Endothelial cell of umbilical vein (primary cell): ENCODE results near the gene KRTAP5-1. TPM values are rescaled to one million over a fixed set of nuclear protein-coding genes. Genes with fewer than 3 reads are reported as not detected.

Source experiments
- BruUV-seq: library from RNA; stranded (reverse); fragments of 400-500 nt; replicated peaks from 2 replicates; lab custom pipeline; 2021; lab: Mats Ljungman, UMichigan
- CTCF ChIA-PET: fragments of 300-600, 350-600 bp; sonication (Branson Sonifier 250); formaldehyde crosslinking; loops from one replicate; lab custom pipeline; 2021; ENCODE audit warnings: antibody characterized with exemption, inconsistent platforms; lab: Charles Lee
- POLR2A ChIA-PET: fragments of 300-600, 350-600 bp; sonication (Branson Sonifier 250); formaldehyde crosslinking; loops from one replicate; lab custom pipeline; 2021; ENCODE audit warnings: antibody characterized with exemption, inconsistent platforms; lab: Charles Lee
- DNase-seq: peaks from one replicate; pipeline ENCODE4 v3.0.0-alpha.2; 2011; ENCODE audit warnings: low read depth, low spot score
- FAIRE-seq: peaks from 2 replicates; lab custom pipeline; 2011; peaks lifted over from hg19 to GRCh38; lab: Jason Lieb, UNC
- H2AFZ ChIP-seq: 2 replicates; pipeline ENCODE4 v1.6.0; 2012; ENCODE audit warnings: low read depth, low read length, control low read depth, inconsistent platforms
- H3K27ac ChIP-seq: 2 replicates; pipeline ENCODE4 v1.5.1; 2011; ENCODE audit warnings: low read depth, mild to moderate bottlenecking, control low read depth, low read length, moderate library complexity; ENCODE audit not compliant: insufficient read depth
- H3K27me3 ChIP-seq, 2 experiments: 2 replicates each; pipeline versions ENCODE4 v1.6.0 to v1.6.1; 2011; ENCODE audit warnings: low read length in 2 of 2, mixed read lengths in 1 of 2; ENCODE audit not compliant: control insufficient read depth in 2 of 2, insufficient read depth in 2 of 2
- H3K36me3 ChIP-seq, 2 experiments: 2 replicates in 1 of 2; 3 replicates in 1 of 2; pipeline ENCODE4 v1.5.1; 2011; ENCODE audit warnings: low read length in 2 of 2, mild to moderate bottlenecking in 1 of 2, moderate library complexity in 1 of 2; ENCODE audit not compliant: control insufficient read depth in 2 of 2, insufficient read depth in 2 of 2; ENCODE audit errors: extremely low read depth in 1 of 2
- H3K4me1 ChIP-seq: 3 replicates; pipeline ENCODE4 v1.5.1; 2011; ENCODE audit warnings: mild to moderate bottlenecking, low read length; ENCODE audit not compliant: control insufficient read depth, insufficient read depth; ENCODE audit errors: extremely low read depth
- H3K4me2 ChIP-seq: 2 replicates; pipeline ENCODE4 v1.6.1; 2011; ENCODE audit warnings: low read length, control low read depth, mixed read lengths; ENCODE audit not compliant: insufficient read depth
- H3K4me3 ChIP-seq, 3 experiments: fragments of 200-600 bp in 1 of 3; sonication (generic), shearing (Covaris generic) in 1 of 3; replicated peaks in 1 of 3; 2 replicates each; pipeline ENCODE4 v1.5.1; 2011 to 2016; ENCODE audit warnings: control low read depth in 3 of 3, low read length in 3 of 3, mild to moderate bottlenecking in 2 of 3, inconsistent platforms in 1 of 3, low read depth in 1 of 3, moderate library complexity in 1 of 3; ENCODE audit not compliant: insufficient read depth in 1 of 3
- H3K79me2 ChIP-seq: 2 replicates; pipeline ENCODE4 v1.6.0; 2012; ENCODE audit warnings: low read length, inconsistent platforms; ENCODE audit not compliant: control insufficient read depth, insufficient read depth
- H3K9ac ChIP-seq: replicated peaks from 2 replicates; pipeline ENCODE3; 2011; ENCODE audit warnings: low read length, control low read depth; ENCODE audit not compliant: insufficient read depth; ENCODE audit errors: extremely low read depth
- H3K9me1 ChIP-seq: replicated peaks from 3 replicates; pipeline ENCODE4 v1.6.0; 2011; ENCODE audit warnings: mild to moderate bottlenecking, low read length; ENCODE audit not compliant: control insufficient read depth, insufficient read depth; ENCODE audit errors: extremely low read depth
- H3K9me3 ChIP-seq: replicated peaks from 2 replicates; pipeline ENCODE4 v1.5.1; 2012; ENCODE audit warnings: low read length, inconsistent platforms; ENCODE audit not compliant: control insufficient read depth, insufficient read depth
- H4K20me1 ChIP-seq: replicated peaks from 2 replicates; pipeline ENCODE3; 2011; ENCODE audit warnings: mild to moderate bottlenecking, low read length; ENCODE audit not compliant: control insufficient read depth, insufficient read depth; ENCODE audit errors: extremely low read depth
- CTCF ChIP-seq, 2 donors: IDR thresholded peaks; 1 replicate in 1 of 2; 2 replicates in 1 of 2; pipeline ENCODE4 v1.5.1; 2011; ENCODE audit warnings: low read length in 2 of 2, mild to moderate bottlenecking in 2 of 2, moderate library complexity in 2 of 2, control low read depth in 1 of 2, inconsistent platforms in 1 of 2, low read depth in 1 of 2; ENCODE audit not compliant: insufficient read depth in 1 of 2; ENCODE audit errors: extremely low read depth in 1 of 2
- FOS ChIP-seq: IDR thresholded peaks from 2 replicates; pipeline ENCODE4 v1.6.1; 2011; ENCODE audit warnings: mild to moderate bottlenecking, low read length, moderate library complexity, borderline replicate concordance; ENCODE audit not compliant: insufficient read depth
- GATA2 ChIP-seq: IDR thresholded peaks from 2 replicates; pipeline ENCODE4 v1.7.0; 2011; ENCODE audit warnings: low read depth, mild to moderate bottlenecking, moderate library complexity, mixed read lengths, low read length; ENCODE audit not compliant: insufficient read length, insufficient read depth
- MAX ChIP-seq: IDR thresholded peaks from 2 replicates; pipeline ENCODE4 v1.6.1; 2011; ENCODE audit not compliant: insufficient read depth, insufficient read length
- MYC ChIP-seq: IDR thresholded peaks from one replicate; pipeline ENCODE4 v1.6.1; 2011; ENCODE audit warnings: mild to moderate bottlenecking, low read depth, low read length
- POLR2A ChIP-seq: IDR thresholded peaks from 2 replicates; pipeline ENCODE4 v1.6.1; 2012; ENCODE audit warnings: low read depth, mild to moderate bottlenecking, control low read depth, low read length
- POLR2AphosphoS5 ChIP-seq: IDR thresholded peaks from 2 replicates; pipeline ENCODE4 v1.6.1; 2012; ENCODE audit warnings: low read depth, mild to moderate bottlenecking, control low read depth, low read length, moderate library complexity; ENCODE audit not compliant: insufficient read depth
- dilution Hi-C: fragments of 300-500 bp; cut with MboI; formaldehyde crosslinking; loops from one replicate; pipeline ENCODE4 v1.15.0; 2019; ENCODE audit warnings: low sequenced_read_pairs; ENCODE audit not compliant: extremely low pct_ligation_motif_present
- intact Hi-C: fragments of 100-400 bp; cut with micrococcal nuclease; formaldehyde crosslinking; loops from one replicate; pipeline ENCODE4 v1.10.0; 2022
- polyA plus RNA-seq, 4 experiments: library from polyadenylated mRNA; depleted of rRNA in 3 of 4; stranded (reverse) in 3 of 4; unstranded in 1 of 4; fragments of >200 nt; gene quantifications; 2 replicates each; pipeline versions ENCODE4 v1.2.1 to v1.2.3, GENCODE V29; 2011 to 2012; ENCODE audit warnings: missing spikeins in 1 of 4
- total RNA-seq: library from RNA; stranded (reverse); gene quantifications from 2 replicates; pipeline ENCODE4 v1.2.3, GENCODE V29; 2021

The KRTAP5-1 gene
- total and polyA plus RNA-seq, 2 donors (not counting 3 experiments of a cell fraction or from before 2014, with no cell fraction given): not detected

GRCh38 chr11:1570531-1570895 is 14.6 kb downstream of the KRTAP5-1 start:
- Histone ChIP-seq H3K4me3 (no peak overlapping the region), H3K36me3 (no peaks in the 10 kb centered on the region), H4K20me1 (no peaks in the 10 kb centered on the region), H2AFZ (no peak overlapping the region), H3K9me3 (no peaks in the 10 kb centered on the region), H3K9me1 (no peaks in the 10 kb centered on the region), H3K27ac (no peak overlapping the region), H3K27me3 (peaks cover 10 to 16% of the 10 kb centered on the region in 2 experiments), H3K9ac (no peak overlapping the region), H3K4me2 (no peak overlapping the region), H3K79me2 (no peaks in the 10 kb centered on the region), H3K4me1 (peaks cover 5% of the 10 kb centered on the region)
- CTCF ChIA-PET: interaction anchor here (0.8 to 2.5 kb wide), 4 partner anchors 12 to 25 kb away, joined by 3 to 14 read pairs (median 4); no protein-coding TSS in a partner anchor
- TF ChIP-seq MAX: no peak
- no peak for TF ChIP-seq GATA2
- no peak for TF ChIP-seq CTCF (IDR thresholded peaks at IDR 0.05; ENCODE audit: extremely low read depth in 1 of 2, insufficient read depth in 1 of 2, low read depth in 1 of 2, low read length in 2 of 2)
- no peak for TF ChIP-seq MYC
- no peak for TF ChIP-seq FOS
- no peak for TF ChIP-seq POLR2AphosphoS5
- TF ChIP-seq POLR2A: no peak
- BruUV-seq: TSS peak; percentile 44
- POLR2A ChIA-PET: no interaction called here
- FAIRE-seq (no peak), DNase-seq (no peak)
- intact Hi-C loops (loop anchor here (5.0 to 10.0 kb wide), 3 partner anchors 33 to 308 kb away; partner anchors contain the start of gene TOLLIP), dilution Hi-C loops (no loop called here)
